IgD-negative memory B cell (primary cell): ENCODE measurements around the gene CPZ. TPM values are rescaled to one million over a fixed set of nuclear protein-coding genes. Genes with fewer than 3 reads are reported as not detected.

Experiments
- H3K27ac Mint-ChIP-seq, 3 donors: one replicate each; pipeline ENCODE4 v1.8.0; 2020 to 2022; ENCODE audit warnings: mild to moderate bottlenecking in 3 of 3, mixed read lengths in 3 of 3, moderate library complexity in 1 of 3
- H3K27me3 Mint-ChIP-seq: one replicate; pipeline ENCODE4 v1.8.0; 2021; ENCODE audit warnings: mixed read lengths
- H3K36me3 Mint-ChIP-seq: one replicate; pipeline ENCODE4 v1.8.0; 2020; ENCODE audit warnings: mild to moderate bottlenecking, mixed read lengths
- H3K4me1 Mint-ChIP-seq, 3 donors: one replicate each; pipeline ENCODE4 v1.8.0; 2020 to 2022; ENCODE audit warnings: mixed read lengths in 3 of 3, mild to moderate bottlenecking in 1 of 3
- H3K4me3 Mint-ChIP-seq, 4 donors: one replicate each; pipeline ENCODE4 v1.8.0; 2020 to 2022; ENCODE audit warnings: mild to moderate bottlenecking in 4 of 4, mixed read lengths in 4 of 4, moderate library complexity in 3 of 4
- H3K9me3 Mint-ChIP-seq, 3 donors: one replicate each; pipeline ENCODE4 v1.8.0; 2020 to 2021; ENCODE audit warnings: mixed read lengths in 3 of 3, mild to moderate bottlenecking in 1 of 3
- polyA plus RNA-seq: library from polyadenylated mRNA; unstranded; fragments of 300-500 nt; fragmentation: Illumina TruSeq; gene quantifications from one replicate; pipeline ENCODE4 v1.2.3, GENCODE V29; 2021

CPZ gene
- polyA plus RNA-seq, 1 donor from 2014 or later = not detected

DNA sequence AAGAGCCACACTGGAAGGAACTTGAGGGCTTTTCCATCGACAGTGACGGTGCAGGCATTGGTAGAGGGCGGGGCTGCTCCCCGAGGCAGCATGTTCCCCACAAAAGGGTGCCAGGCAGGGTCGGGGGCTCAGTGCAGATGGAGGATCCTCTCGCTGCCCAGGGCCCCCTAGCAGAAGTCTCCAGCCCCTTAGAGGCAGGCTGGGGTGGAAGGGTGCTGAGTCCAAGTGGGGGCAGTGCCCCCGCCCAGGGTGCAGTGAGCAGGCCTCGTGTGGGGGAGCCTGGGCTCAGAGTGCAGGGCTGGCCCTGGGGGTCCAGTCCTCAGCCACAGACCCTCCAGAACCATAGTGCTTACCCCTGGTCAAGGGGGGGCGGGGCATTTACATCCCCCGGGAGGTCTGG lies 9.0 kb downstream of the CPZ start:
- Mint-ChIP-seq H3K27me3 (no peaks in the 10 kb centered on the region), H3K4me3 (no peak overlapping the region), H3K27ac (no peak overlapping the region), H3K4me1 (no peaks in the 10 kb centered on the region), H3K9me3 (no peaks in the 10 kb centered on the region), H3K36me3 (no peaks in the 10 kb centered on the region)

DNA sequence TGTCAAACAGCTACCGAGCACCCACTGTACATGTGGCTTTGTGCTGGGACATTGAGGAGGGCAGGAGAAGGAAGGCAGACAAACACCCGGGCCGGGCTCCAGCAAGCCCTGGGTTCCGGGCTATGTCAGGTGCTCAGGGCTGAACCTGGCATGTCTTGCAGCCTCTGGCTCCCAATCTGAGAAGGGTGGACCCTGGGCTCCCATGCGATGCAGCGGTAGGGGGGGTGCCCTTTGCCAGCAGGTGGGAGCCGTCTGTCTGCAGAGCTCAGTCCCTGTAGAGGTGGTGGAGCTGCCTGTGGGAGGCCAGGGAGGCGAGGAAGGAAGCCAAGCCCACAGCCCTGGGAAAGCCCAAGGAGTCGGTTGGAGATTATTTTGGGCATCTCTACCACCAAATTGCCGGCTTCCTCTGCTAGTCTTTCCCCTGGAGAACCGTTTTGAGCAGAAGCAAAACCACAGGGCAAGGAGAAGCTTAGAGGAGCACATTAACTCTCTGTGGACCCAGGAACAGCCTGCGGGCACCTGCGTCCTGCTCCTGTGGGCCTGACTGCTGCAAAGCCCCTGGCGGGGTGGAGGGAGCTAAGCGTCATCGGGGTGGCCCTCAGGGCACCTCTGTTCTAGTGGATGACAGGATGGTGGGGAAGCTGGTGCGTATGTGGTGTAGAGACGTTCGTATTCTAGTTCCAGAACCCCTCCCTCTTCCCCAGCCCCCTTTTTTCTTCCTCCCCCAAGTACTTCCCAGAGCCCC lies 10.3 kb downstream of the CPZ start:
- Mint-ChIP-seq H3K27me3 (no peaks in the 10 kb centered on the region), H3K27ac (no peak overlapping the region)

DNA sequence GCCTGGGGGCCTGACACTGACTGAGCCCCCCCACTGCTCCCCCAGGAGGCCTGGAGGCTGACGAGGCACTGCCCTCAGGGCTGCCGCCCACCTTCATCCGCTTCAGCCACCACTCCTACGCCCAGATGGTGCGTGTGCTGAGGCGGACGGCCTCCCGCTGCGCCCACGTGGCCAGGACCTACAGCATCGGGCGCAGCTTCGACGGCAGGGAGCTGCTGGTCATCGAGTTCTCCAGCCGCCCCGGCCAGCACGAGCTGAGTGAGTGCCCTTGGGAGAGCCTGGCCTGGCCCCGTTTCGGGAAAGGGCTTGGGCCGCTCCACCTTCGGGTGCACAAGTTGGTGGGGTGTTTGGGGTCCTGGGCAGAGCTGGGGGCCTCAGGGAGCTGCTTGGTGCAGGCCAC lies 11.4 kb downstream of the CPZ start:
- no peaks in the 10 kb centered on the region for H3K27me3 Mint-ChIP-seq

More for the DNA sequence above, 10.3 kb downstream of the CPZ start:
- Mint-ChIP-seq H3K4me1 (no peaks in the 10 kb centered on the region), H3K9me3 (no peaks in the 10 kb centered on the region), H3K36me3 (no peaks in the 10 kb centered on the region), H3K4me3 (no peak overlapping the region)

DNA sequence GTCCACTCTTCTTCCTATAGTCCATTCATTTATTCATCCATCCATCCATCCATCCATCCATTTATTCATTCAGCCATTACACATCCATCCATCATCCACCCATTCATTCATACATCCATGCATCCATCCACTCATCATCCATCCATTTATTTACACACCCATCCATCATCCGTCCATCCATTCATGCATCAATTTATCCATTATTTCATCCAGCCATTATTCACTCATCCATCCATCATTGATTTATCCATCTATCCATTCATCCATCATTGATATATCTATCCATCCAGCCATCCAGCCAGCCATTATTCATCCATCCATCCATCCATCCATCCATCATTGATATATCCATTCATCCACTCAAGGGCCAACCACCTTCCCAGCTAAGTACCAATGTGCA lies 12.7 kb downstream of the CPZ start:
- Mint-ChIP-seq H3K27me3 (no peaks in the 10 kb centered on the region), H3K27ac (no peak overlapping the region), H3K4me1 (peaks cover 0 to 2% (median 0%) of the 10 kb centered on the region in 3 donors), H3K36me3 (no peaks in the 10 kb centered on the region), H3K9me3 (no peaks in the 10 kb centered on the region), H3K4me3 (no peak overlapping the region)

More for the DNA sequence above, 11.4 kb downstream of the CPZ start:
- Mint-ChIP-seq H3K36me3 (no peaks in the 10 kb centered on the region), H3K27ac (no peak overlapping the region), H3K4me3 (no peak overlapping the region), H3K4me1 (peaks cover 0 to 1% (median 0%) of the 10 kb centered on the region in 3 donors), H3K9me3 (no peaks in the 10 kb centered on the region)

DNA sequence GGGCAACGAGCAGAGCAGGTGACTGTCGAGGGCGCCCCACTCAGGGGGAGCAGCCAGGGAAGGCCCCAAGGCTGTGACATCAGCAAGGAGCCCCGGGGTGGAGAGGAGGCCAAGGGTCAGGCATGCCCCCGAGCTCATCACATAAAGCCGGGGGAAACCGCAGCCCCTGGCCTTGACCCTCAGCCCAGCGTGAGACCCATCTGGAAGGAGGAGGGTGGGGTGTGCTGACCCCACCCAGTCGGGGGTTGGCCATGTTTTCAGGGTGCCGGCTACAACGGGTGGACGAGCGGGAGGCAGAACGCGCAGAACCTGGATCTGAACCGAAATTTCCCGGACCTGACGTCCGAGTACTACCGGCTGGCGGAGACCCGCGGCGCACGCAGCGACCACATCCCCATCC lies 13.9 kb downstream of the CPZ start:
- Mint-ChIP-seq H3K4me3 (no peak overlapping the region), H3K27me3 (no peaks in the 10 kb centered on the region), H3K9me3 (no peaks in the 10 kb centered on the region), H3K4me1 (peaks cover 0 to 2% (median 0%) of the 10 kb centered on the region in 3 donors), H3K36me3 (no peaks in the 10 kb centered on the region), H3K27ac (no peak overlapping the region)

DNA sequence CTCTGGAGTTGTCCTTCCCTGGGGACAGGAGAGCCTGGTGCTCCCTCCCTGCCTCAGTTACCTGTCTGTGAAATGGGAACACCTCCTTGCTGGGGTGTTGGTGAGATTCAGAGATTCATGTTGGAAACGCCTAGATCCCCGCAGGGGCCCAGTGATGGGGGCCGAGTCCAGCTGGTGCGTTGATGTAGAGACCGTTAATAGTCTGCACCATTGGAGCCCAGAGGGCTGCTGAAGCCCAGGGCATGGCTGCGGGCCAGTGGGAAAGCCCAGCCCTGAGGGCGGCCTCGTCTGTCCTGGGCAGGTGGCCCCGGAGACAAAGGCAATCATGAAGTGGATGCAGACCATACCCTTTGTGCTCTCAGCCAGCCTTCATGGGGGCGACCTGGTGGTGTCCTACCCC lies 14.4 kb downstream of the CPZ start:
- H3K9me3 Mint-ChIP-seq = no peaks in the 10 kb centered on the region
- no peaks in the 10 kb centered on the region for H3K36me3 Mint-ChIP-seq
- peaks cover 3% of the 10 kb centered on the region for H3K27me3 Mint-ChIP-seq
- no peak overlapping the region for H3K27ac Mint-ChIP-seq
- H3K4me1 Mint-ChIP-seq = peaks cover 0 to 2% (median 0%) of the 10 kb centered on the region in 3 donors
- no peak overlapping the region for H3K4me3 Mint-ChIP-seq

DNA sequence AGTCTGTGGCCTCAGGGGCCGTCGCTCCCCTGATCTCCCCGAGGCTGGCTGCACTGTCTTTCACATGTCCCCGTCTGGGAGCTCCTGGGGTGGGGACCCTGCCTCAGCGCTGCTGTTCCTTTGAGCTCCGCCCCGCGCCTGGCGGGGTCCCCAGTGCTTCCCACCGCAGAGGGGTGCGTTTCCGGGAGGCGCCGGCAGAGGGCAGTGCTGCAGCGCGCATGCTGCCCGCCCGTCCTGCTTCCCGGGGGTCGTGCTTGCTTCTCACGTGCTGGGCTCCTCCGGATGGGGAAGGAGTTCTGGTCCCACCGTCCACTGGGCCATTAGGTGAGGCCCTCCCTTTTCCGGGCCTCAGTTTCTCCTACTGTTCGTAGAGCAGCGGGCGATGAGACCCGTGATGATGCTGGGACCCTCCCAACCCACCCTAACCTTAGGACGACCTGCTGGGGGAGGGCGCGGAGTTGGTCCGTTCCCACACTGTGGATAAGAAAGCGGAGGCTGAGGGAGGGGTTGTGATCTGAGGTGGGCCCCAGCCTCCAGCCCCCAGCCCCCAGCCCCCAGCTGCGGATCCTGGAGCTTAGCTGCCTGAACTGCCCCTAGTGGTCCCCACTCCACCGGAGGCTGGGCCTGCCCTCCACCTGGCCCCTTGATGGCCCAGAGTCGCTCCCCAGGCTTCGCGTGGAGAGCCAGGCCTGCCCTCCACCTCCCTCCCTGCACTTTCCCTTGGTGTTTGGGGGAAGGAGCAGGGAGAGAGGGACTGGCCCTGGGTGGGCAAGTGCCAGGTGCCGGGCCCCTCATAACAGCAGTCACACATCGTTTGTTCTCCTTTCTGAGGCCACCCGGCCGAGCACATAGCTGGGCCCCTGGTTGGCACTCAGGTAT lies 15.3 kb downstream of the CPZ start:
- H3K27ac Mint-ChIP-seq = no peak overlapping the region
- no peaks in the 10 kb centered on the region for H3K36me3 Mint-ChIP-seq
- H3K4me3 Mint-ChIP-seq = no peak overlapping the region
- no peaks in the 10 kb centered on the region for H3K9me3 Mint-ChIP-seq
- peaks cover 0 to 2% (median 0%) of the 10 kb centered on the region in 3 donors for H3K4me1 Mint-ChIP-seq
- H3K27me3 Mint-ChIP-seq = peaks cover 3% of the 10 kb centered on the region

DNA sequence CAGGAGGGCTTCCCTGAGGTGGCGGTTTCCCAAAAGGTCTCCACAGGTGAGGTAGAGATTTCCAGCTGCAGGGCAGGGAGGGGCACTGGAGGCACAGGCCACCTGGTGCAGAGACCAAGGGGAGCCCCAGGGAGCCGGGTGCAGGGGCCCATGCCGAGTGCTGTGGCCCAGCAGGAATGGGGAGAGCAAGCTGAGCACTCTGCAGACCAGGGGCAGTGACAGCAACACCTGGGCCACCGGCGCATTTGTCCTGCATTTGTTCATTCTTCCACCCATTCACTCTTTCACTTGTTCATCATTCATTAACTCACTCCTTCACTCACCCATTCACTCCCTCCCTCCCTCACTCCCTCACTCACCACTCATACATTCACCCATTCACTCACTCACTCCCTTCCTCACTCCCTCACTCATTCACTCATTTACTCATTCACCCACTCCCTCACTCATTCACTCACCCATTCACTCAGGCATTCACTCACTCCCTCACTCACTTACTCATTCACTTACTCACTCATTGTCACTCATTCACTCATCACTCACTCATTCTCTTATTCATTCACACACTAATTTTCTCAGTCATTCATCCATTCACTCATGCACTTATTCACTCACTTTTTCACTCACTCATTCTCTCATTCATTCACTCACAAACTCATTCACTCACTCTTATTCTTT lies 16.3 kb downstream of the CPZ start:
- Mint-ChIP-seq H3K9me3 (no peaks in the 10 kb centered on the region), H3K4me1 (peaks cover 0 to 2% (median 0%) of the 10 kb centered on the region in 3 donors), H3K27me3 (peaks cover 3% of the 10 kb centered on the region), H3K4me3 (no peak overlapping the region), H3K27ac (no peak overlapping the region), H3K36me3 (no peaks in the 10 kb centered on the region)

DNA sequence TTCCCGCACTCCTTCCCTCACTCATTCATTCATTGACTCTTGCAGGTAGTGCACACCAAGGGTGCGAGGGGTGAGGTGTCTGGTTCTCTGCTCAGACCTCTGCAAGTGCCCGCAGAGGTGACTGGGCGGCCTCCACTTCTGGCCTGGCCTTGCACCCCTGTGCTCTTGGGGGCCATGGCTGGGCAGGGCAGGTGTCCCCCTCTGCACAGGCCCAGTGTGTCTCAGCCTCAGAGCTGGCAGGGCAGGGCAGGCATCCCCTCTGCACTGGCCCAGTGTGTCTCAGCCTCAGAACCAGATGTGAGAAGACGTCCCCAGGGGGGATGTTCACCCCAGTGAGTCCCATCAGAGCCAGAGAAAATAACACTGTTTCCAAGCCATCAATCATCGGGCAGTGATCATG lies 16.8 kb downstream of the CPZ start:
- H3K27me3 Mint-ChIP-seq = peaks cover 3% of the 10 kb centered on the region
- no peak overlapping the region for H3K4me3 Mint-ChIP-seq
- H3K36me3 Mint-ChIP-seq = no peaks in the 10 kb centered on the region

DNA sequence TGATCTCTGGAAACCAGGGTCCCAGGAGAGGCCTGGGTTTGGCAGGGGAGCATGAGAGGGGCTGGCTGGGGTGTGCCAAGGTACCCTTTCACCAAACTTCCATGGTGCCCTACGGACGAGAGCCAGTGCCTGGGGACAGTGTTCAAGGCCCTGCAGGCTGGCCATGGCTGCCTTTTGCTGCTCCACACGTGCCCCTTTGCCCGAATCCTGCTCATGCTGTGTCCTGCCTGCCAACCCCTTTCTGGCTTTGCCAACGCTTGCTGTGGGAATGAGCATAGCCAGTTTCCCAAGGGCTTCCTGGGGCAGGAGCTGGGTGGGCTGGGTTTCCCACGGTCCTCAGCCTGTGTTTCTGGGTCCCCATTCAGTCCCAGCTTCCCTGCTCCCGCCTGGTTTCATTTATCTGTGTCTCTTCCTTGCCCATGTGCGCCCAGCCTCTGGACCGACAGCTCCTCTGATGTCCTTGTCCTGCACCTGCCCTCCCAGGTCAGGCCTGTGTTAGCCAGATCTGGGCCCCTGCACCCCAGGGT lies 17.3 kb downstream of the CPZ start:
- Mint-ChIP-seq H3K36me3 (no peaks in the 10 kb centered on the region), H3K4me1 (peaks cover 0 to 2% (median 0%) of the 10 kb centered on the region in 3 donors), H3K4me3 (no peak overlapping the region), H3K27ac (no peak overlapping the region), H3K9me3 (no peaks in the 10 kb centered on the region), H3K27me3 (peaks cover 3% of the 10 kb centered on the region)

More for the DNA sequence above, 16.8 kb downstream of the CPZ start:
- Mint-ChIP-seq H3K9me3 (no peaks in the 10 kb centered on the region), H3K4me1 (peaks cover 0 to 2% (median 0%) of the 10 kb centered on the region in 3 donors), H3K27ac (no peak overlapping the region)

DNA sequence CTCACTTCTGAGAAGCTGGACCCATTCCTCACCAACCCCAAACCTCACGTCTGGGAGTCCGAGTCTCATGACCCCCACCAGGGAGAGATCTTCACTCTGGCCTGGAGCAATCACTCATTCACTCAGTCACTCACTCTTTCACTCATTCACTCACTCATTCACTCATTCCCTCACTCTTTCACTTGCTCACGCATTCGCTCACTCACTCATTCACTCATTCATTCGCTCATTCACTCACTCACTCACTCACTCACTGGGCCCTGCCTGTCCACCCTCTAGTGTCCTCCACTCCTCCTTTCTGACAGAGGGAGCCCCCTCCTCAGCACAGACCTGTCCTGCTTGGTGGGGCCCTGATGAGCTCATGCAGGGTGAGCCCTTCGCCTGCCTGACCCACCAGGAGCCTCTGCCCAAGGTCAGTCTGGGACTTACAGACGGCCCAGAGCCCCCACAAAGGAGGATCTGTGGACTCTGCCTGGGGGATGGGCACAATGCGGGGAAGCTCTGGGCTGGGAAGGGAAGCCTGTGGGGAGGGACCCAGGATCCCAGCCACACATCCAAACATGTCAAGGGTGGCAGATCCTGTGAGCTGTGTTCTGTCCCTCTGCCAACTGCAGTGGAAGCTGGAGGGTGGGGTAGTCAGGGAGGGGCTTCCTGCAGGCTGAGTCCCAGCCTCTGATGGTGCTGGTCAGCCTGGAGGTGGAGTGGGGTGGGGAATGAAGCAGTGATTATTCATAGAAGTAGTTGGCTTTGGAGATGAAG lies 18.5 kb downstream of the CPZ start:
- no peak overlapping the region for H3K27ac Mint-ChIP-seq
- peaks cover 3% of the 10 kb centered on the region for H3K27me3 Mint-ChIP-seq
- no peaks in the 10 kb centered on the region for H3K9me3 Mint-ChIP-seq
- H3K4me1 Mint-ChIP-seq = peaks cover 0 to 2% (median 0%) of the 10 kb centered on the region in 3 donors
- H3K4me3 Mint-ChIP-seq = no peak overlapping the region
- no peaks in the 10 kb centered on the region for H3K36me3 Mint-ChIP-seq

DNA sequence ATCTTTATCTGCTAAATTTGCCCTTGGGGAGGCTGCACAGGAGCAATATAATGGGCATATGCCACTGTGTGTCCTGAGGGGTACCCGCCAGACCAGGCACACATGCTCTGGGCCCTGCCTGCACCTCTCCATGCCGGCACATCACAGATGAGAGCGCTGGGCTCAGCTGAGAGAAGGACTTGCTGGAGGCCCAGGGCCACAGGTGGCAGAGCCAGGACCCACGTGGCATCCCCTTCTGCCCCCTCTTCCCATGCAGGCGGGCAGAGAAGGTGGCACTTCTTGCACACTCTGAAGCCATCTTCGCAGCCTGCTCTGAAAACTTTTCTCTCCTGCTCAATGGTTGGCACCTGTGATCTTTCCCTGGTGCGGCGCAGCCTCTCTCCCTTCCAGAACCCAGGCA lies 20.1 kb downstream of the CPZ start:
- Mint-ChIP-seq H3K9me3 (no peaks in the 10 kb centered on the region), H3K36me3 (no peaks in the 10 kb centered on the region), H3K27me3 (peaks cover 3% of the 10 kb centered on the region), H3K4me3 (no peak overlapping the region), H3K27ac (no peak overlapping the region), H3K4me1 (peaks cover 0 to 2% (median 0%) of the 10 kb centered on the region in 3 donors)

DNA sequence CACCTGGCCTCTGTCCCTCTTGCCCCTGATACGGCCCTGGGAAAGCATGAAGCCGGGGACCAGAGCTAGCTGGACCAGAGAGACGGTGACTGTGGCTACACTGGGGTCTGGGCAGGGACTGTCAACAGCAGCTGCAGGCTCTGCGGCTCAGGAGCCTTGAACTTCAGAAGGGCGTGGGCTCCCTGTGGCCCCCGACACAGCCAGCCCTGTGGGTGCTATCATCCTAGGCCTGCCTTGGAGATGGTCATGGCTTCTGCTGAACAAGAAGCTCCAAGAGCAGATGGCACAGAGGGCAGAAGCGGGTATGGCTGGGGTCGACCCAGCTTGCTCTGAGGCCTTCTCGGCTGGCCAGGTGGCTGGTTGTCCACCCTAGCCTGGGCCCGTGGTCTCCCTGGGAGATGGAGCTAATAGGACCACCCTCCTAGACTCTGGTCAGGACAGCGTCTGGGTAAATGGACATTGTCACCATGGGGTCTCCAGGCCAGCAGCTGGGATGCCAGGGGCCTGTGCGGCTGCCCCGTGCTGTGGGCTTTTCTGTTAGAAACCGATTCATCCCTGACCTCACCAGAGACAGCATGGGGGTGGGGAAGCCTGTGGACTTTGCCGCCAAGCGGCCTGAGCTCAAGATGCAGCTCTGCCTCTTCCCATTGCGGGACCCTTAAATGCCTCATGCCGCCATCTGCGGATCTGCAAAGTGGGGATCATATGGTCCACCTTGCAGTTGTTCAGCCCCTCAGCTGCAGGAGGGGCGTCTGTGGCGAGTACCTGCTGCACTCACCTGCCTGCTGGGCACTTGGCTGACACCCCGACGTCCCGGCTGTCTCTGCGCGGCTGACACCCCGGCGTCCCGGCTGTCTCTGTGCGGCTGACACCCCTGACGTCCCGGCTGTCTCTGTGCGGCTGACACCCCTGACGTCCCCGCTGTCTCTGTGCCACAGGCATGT lies 21.1 kb downstream of the CPZ start:
- Mint-ChIP-seq H3K4me1 (peaks cover 0 to 2% (median 0%) of the 10 kb centered on the region in 3 donors), H3K9me3 (no peaks in the 10 kb centered on the region), H3K27ac (no peak overlapping the region), H3K36me3 (no peaks in the 10 kb centered on the region), H3K4me3 (no peak overlapping the region), H3K27me3 (peaks cover 4% of the 10 kb centered on the region)
